GM12892 (cell line): ENCODE measurements around the gene SOCS3.

Experiments
- DNase-seq: peaks from one replicate; pipeline ENCODE4 v3.0.0; 2011; ENCODE audit not compliant: insufficient read length
- FAIRE-seq: peaks from 2 replicates; lab custom pipeline; 2011; peaks lifted over from hg19 to GRCh38; lab: Jason Lieb, UNC
- POLR2A ChIP-seq: IDR thresholded peaks from 2 replicates; pipeline ENCODE4 v1.6.1; 2011; ENCODE audit warnings: low read depth, low read length, control low read depth
- POLR2AphosphoS5 ChIP-seq: IDR thresholded peaks from 2 replicates; pipeline ENCODE4 v1.6.1; 2011; ENCODE audit warnings: low read depth, low read length, control low read depth
- TAF1 ChIP-seq: IDR thresholded peaks from 2 replicates; pipeline ENCODE4 v1.6.1; 2011; ENCODE audit warnings: low read depth, mild to moderate bottlenecking, control low read depth, low read length, borderline replicate concordance

Gene SOCS3

DNA sequence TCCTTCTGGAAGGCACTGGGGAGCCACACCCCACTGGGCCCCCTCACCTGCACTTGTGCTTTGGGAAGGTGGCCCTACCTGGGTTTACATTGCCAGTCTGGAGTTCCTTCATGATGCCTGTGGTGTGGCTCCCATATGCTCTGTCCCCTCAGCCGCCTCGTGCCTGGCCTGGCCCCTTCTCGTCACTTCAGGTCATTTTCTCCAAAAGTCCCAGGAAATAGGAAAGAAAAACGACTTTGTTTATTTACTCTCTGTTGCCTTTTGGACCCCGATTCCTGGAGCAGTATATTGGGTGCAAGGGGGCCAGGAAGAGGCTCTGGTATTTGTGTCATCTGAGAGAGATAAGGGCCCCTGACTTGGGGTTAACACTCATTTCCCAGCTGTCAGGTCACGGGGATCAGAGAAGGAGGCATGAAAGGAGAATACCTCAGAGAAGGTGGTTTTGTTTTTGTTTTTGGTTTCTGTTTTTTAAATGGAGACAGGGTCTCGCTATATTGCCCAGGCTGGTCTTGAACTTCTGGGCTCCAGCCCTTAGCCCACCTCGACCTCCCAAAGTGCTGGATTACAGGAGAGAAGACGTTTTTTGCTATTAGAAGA lies 4.7 kb downstream of the SOCS3 start:
- TF ChIP-seq TAF1, result no peak
- no peak for DNase-seq
- peak; percentile 33 for FAIRE-seq

DNA sequence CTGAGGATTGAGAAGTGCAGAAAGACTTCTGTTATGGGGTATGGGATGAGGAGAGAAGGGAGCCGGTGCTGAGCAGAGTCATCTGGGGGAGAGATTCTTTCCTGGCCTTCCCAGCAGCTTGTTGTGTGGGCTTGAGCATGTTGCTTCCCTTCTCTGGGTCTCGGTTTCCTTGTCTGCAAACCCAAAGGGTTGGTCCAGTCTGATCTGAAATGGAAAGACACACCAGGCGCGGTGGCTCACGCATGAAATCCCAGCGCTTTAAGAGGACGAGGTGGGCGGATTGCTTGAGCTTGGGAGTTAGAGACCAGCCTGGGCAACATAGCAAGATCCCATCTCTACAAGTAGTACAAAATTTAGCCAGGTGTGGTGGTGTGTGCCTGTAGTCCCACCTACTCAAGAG lies 6.0 kb downstream of the SOCS3 start:
- FAIRE-seq (no peak), DNase-seq (no peak)
- TF ChIP-seq POLR2AphosphoS5 (no peak), POLR2A (no peak), TAF1 (no peak)

DNA sequence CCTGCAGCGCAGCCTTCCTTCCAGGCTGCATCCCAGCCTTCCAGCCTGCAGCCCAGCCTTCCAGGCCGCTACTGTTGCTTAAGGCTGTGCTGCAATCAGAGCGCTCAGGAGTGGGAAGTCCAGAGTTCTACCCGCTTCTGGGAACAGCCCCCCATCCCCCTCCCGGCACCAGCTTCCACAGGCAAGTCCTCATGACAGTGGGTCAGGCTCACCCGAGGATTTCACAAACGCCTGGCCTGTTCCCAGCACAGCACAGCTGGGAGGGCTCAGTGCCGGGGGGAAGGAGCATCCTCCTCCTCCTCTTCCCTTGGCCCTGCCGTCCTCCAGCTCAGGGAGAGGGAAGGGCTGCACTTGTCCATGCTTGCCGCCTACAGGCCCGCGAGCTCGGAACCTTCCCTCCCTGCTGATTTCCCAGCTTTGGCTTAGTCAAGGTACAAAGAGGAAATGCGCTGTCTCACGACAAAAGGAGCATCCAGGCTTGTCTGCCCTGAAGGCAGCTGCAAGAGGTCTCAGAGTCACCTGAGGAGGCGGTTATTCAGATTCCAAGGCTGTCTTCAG lies 8.3 kb downstream of the SOCS3 start:
- no peak for FAIRE-seq
- DNase-seq, result no peak
- no peak for TF ChIP-seq POLR2A
- TF ChIP-seq TAF1, result no peak
- no peak for TF ChIP-seq POLR2AphosphoS5

DNA sequence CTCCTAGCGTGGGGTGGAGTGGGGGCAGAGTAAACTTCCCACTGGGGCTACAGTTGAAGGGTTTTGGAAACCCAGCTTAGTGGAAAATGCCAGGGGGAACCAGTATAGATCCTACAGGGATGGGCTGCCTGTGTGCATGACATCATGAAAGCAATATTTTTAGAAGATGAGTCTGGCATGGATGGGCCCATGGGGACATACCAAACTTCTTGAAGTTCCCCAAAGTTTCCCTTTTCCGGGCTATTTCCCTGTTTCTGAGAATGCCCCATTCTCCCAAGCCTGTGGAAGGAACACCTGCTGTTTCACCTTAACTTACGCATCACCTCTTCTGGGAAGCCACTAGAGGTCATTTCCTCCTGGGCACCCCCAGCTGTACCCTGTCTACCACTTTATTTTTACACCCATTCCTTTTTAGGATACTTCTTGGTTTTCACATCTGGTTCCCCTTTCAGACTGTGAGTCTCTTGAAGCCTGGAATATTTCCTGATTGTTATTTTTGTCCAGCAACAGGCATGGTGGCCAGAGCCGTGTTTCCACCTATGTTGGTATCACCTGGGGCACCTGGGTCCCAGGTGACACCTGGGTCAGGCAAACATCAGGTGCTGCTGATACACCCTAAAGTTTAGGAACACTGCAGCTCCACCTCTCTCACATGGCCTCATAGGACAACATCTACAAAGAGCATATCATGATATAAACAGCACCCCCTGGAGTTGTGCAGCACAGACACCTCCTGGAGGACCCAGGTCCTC lies 9.8 kb downstream of the SOCS3 start:
- TF ChIP-seq POLR2AphosphoS5 (no peak), TAF1 (no peak), POLR2A (no peak)
- DNase-seq (no peak), FAIRE-seq (no peak)

DNA sequence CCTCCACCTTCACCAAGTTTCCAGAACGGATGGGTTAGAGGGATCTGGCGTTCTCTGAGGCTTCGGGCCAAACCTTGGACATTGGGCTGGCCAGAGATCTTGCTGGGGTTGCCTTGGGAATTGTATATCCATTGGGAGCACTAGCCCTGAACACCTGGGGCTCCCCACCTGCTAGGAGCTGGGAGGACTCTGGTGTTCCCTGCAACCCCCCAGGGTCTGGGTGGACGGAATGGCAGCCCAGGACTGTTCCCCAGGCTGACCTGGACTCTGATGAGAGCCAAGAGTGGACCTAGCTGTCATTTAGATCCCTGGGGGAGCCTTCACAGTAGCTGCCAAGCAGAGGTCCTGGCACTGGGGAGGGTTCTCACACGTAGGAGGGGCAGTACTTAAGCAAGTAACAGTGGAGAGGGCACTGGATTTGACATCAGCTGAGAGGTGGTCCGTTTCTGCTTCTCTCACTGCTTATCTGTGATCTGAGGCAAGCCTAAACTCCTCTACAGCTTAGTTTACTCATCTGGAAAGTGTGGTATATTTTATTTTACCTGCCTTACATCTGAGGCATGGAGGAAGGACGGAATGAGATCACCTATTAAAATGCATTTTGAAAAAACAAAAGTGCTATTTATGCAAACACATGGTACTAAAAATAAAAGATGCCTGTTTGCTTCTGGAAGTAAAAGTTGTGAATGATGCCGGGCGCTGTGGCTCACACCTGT lies 11.7 kb downstream of the SOCS3 start:
- DNase-seq (no peak), FAIRE-seq (no peak)
- TF ChIP-seq POLR2AphosphoS5 (no peak), POLR2A (no peak), TAF1 (no peak)

DNA sequence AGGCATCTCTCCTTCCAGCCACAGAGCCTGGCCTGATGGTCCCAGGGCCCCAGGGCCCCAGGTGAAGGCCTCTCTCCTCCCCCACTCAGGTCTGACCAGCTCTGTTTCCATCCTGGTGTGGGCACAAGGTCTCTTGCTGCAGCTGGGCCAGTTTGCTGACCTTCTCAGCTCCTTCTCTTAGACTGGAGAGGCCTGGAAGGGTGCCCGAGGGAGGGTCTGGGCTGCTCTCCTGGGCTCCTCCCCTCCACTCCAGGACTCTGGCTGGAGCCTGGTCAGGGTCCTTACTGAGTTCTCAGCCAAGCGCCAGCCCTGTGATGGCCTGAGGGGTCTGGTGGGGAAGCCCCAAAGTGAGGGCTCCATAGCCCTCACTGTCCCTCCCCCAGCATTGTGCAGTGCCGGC lies 12.4 kb downstream of the SOCS3 start:
- no peak for FAIRE-seq
- DNase-seq, result no peak
- TF ChIP-seq POLR2A (no peak), TAF1 (no peak), POLR2AphosphoS5 (no peak)

DNA sequence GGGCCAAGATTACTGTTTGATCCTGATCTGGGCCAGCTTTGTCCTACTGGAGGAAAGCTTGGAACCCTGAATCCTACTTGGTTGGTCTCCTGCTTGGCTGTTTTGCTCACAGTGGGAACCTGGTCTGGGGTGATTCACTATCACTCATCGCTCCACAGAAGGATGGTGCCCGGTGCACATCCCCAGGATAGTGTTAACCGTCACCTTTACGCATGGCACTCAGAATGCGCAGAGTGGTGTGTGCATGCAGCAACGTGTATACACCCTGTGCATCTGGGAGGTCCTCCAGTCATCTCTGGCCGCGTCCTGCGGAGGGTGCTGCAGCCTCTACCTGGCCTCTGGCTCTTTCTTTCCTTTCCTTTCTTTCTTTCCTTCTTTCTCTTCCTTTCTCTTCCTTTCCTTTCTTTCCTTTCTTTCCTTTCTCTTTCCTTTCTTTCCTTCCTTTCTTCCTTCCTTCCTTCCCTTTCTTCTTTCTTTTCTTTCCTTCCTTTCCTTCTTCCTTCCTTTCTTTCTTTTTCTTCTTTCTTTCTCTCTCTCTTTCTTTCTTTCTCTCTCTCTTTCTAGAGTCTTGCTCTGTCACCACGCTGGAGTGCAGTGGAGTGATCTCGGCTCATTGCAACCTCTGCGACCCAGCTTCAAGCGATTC lies 13.1 kb downstream of the SOCS3 start:
- DNase-seq (no peak), FAIRE-seq (no peak)
- TF ChIP-seq POLR2AphosphoS5 (no peak), POLR2A (no peak), TAF1 (no peak)

DNA sequence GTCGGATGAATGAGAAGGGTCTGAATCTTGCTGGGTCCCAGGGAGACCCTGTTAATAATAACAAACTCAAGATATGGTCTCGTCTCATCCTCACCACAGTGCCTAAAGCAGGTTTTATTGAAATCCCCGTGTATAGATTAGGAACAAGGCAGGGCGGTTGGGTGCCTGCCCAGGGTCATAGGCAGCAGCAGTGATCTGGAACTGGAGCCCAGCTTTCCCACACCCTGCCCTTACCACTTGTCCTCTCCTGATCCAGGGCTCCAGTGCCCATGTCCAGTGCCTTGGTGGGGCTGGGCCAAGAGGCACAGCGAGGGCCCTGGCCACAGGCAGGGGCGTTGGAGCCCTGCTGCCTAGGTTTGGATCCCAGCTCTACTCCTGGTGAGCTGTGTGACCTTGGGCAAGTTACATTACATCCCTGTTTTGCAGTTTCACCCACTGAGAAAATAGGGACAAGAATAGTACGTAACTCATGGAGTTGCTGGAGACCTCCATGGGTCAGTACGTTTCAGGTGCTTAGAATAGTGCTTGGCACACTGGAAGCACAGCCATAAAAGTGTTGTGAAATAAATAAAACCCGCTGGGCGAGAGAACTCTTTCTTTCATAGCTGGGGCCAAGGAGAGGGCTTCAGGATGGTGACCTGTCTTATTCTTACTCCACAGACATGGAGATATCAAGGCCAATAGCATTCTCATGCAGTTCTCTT lies 13.9 kb downstream of the SOCS3 start:
- TF ChIP-seq POLR2AphosphoS5 (no peak), TAF1 (no peak), POLR2A (no peak)
- DNase-seq, result no peak
- FAIRE-seq, result no peak

DNA sequence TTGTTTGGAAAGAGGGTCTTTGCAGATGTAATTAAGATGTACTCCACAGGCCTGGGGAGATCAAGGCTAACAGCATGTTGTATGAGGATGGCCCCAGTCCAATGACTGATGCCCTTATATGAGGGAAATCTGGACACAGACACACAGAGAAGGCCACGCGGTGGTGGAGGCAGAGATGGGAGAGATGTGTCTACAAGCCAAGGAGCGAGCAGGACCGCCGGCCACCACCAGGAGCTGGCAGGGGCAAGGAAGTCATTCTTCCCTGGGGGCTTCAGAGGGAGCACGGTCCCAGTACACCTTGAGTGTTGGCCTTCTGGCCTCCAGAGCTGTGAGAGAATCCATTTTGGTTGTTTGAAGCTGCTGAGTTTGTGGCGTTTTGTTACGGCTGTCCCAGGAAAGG lies 14.7 kb downstream of the SOCS3 start:
- FAIRE-seq (no peak), DNase-seq (no peak)
- TF ChIP-seq POLR2A (no peak), POLR2AphosphoS5 (no peak), TAF1 (no peak)

DNA sequence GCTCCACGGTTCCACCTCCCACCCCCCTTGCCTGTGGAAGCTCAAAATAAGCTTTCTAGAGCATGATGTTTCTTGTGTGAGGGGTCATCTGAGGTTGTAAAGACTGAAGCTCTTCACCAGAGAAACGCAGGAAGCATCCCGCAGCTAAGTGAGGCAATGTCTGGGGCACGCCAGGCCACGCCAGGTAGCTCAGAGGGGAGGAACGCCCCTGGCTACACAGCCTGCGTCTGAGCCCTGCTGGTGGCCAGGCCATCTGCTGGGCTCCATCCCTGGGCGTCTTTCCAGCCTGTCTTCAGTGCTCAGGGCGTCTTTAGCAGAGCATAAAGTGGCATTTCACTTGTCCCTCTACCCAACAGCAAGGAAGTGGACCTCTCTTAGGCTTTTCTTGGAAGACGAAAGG lies 15.2 kb downstream of the SOCS3 start:
- DNase-seq, result no peak
- TF ChIP-seq POLR2AphosphoS5, result no peak
- TF ChIP-seq POLR2A, result no peak
- TF ChIP-seq TAF1, result no peak
- FAIRE-seq, result no peak

DNA sequence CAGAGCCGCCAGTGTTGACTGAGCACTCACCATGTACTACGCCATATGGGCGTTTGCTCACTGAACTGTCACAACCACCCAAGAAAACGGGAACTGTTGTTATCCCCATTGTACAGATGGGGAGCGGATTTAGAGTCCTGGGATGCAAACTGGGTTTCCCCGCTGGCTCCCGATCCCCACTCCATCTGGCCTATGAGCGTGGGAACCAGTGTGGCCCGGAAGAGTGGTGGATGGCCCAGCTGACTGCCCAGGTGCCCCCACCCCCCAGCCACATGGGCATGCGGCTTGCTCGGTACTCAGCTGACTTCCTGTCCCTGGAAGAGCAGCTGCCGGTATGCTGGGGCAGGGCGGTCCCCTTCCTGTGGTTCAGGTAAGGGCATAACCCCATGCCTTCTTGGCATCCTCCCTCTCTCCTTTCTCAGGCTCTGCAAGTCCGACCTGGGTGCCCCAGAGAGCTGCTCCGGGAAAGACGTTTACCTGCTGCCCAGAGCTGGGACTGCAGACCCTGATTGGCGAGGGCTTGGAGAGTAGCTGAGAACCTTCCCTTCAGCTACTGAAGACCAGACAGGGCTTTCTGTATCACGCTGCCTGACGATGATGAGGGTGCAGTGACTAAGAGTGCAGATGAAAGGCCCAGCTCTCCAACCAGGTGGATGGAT lies 16.2 kb downstream of the SOCS3 start:
- FAIRE-seq, result peak; percentile 72
- no peak for TF ChIP-seq POLR2AphosphoS5
- no peak for TF ChIP-seq TAF1
- TF ChIP-seq POLR2A, result no peak
- DNase-seq, result peak; percentile 60

DNA sequence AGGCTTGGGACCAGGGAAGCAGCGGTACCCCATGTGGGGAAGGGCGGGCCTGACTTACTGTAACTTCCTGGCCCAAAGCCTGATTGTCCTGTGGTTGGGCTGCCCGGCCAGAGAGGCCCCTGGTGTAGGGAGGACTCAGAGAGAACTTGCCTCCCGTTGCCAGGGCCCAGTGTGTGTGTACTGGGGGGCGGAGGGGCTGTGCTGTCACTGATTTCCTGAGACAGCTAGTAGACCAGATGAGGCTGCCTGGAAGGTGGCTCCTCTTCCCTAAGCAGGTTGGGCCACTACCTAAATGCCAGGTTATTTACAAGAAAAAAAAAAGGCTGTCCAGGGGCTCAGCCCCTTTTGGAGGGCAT lies 16.7 kb downstream of the SOCS3 start:
- DNase-seq (no peak), FAIRE-seq (peak; percentile 14)
- TF ChIP-seq TAF1 (no peak), POLR2AphosphoS5 (no peak), POLR2A (no peak)
